ENCODE measurements around the gene EDN2. TPM values are rescaled to one million over a fixed set of nuclear protein-coding genes. Genes with fewer than 3 reads are reported as not detected.

Gene EDN2
- 37.1 to 50.1 TPM (median 47.0 TPM) in 5 replicates for total RNA-seq (2022; extraction: Qiagen RNA extraction)

GRCh38 chr1:41484402-41485241 lies at the start of gene EDN2:
Gene EDN2, minus strand, starts transcription at chr1:41484683. Its CDS starts 82 bp downstream, at chr1:41484601.

Other genes starting within 250 kb of the EDN2 start
- 11.8 to 15.1 TPM (median 13.7 TPM) in 5 replicates for gene SCMH1, start 242.4 kb downstream of the EDN2 start, total RNA-seq (2022; extraction: Qiagen RNA extraction)
- gene FOXO6, start 123.2 kb downstream of the EDN2 start, total RNA-seq (2022; extraction: Qiagen RNA extraction), result 0.46 to 0.94 TPM (median 0.84 TPM) in 5 replicates

Data from A549 treated with dexamethasone at 1 μM for 4 hours (cell line).